NCI-H128 (cell line): Measurements from ENCODE around the gene TCF12.

Experiments
- DNase-seq: peaks from one replicate; lab custom pipeline; 2025; ENCODE audit not compliant: unreplicated experiment; lab: John Stamatoyannopoulos, UW

The TCF12 gene

GRCh38 chr15:57044970-57045369 lies 126.5 kb downstream of the TCF12 start:
- DNase-seq: no peak

- DNase-seq: no peak
Observed at GRCh38 chr15:57045741-57046382, 127.4 kb downstream of the TCF12 start.

- DNase-seq: no peak
Observed at GRCh38 chr15:57048930-57049549, 130.6 kb downstream of the TCF12 start.

- no peak for DNase-seq
Observed at GRCh38 chr15:57053470-57053869, 135.0 kb downstream of the TCF12 start.

GRCh38 chr15:57054204-57054750 lies 135.8 kb downstream of the TCF12 start:
- no peak for DNase-seq

GRCh38 chr15:57056357-57056756 lies 137.9 kb downstream of the TCF12 start:
- DNase-seq: no peak

GRCh38 chr15:57057134-57057930 lies 138.9 kb downstream of the TCF12 start:
- no peak for DNase-seq

- no peak for DNase-seq
Observed at GRCh38 chr15:57059026-57059660, 140.7 kb downstream of the TCF12 start.

- DNase-seq: no peak
Observed at GRCh38 chr15:57060799-57061198, 142.4 kb downstream of the TCF12 start.

GRCh38 chr15:57061281-57061680 lies 142.8 kb downstream of the TCF12 start:
- DNase-seq: no peak

- DNase-seq: no peak
Observed at GRCh38 chr15:57061696-57062095, 143.3 kb downstream of the TCF12 start.

- DNase-seq: no peak
Observed at GRCh38 chr15:57064033-57064432, 145.6 kb downstream of the TCF12 start.

- DNase-seq: no peak
Observed at GRCh38 chr15:57069423-57069822, 151.0 kb downstream of the TCF12 start.

GRCh38 chr15:57070674-57071073 lies 152.2 kb downstream of the TCF12 start:
- DNase-seq: no peak

GRCh38 chr15:57079446-57079845 lies 161.0 kb downstream of the TCF12 start:
- DNase-seq: no peak

- no peak for DNase-seq
Observed at GRCh38 chr15:57079931-57080620, 161.6 kb downstream of the TCF12 start.

GRCh38 chr15:57082054-57082728 lies 163.7 kb downstream of the TCF12 start:
- DNase-seq: no peak

- DNase-seq: no peak
Observed at GRCh38 chr15:57084192-57084591, 165.7 kb downstream of the TCF12 start.

- DNase-seq: no peak
Observed at GRCh38 chr15:57085267-57085666, 166.8 kb downstream of the TCF12 start.

- no peak for DNase-seq
Observed at GRCh38 chr15:57086857-57087427, 168.5 kb downstream of the TCF12 start.
